ENCODE results near the gene SRC.

Gene SRC

DNA sequence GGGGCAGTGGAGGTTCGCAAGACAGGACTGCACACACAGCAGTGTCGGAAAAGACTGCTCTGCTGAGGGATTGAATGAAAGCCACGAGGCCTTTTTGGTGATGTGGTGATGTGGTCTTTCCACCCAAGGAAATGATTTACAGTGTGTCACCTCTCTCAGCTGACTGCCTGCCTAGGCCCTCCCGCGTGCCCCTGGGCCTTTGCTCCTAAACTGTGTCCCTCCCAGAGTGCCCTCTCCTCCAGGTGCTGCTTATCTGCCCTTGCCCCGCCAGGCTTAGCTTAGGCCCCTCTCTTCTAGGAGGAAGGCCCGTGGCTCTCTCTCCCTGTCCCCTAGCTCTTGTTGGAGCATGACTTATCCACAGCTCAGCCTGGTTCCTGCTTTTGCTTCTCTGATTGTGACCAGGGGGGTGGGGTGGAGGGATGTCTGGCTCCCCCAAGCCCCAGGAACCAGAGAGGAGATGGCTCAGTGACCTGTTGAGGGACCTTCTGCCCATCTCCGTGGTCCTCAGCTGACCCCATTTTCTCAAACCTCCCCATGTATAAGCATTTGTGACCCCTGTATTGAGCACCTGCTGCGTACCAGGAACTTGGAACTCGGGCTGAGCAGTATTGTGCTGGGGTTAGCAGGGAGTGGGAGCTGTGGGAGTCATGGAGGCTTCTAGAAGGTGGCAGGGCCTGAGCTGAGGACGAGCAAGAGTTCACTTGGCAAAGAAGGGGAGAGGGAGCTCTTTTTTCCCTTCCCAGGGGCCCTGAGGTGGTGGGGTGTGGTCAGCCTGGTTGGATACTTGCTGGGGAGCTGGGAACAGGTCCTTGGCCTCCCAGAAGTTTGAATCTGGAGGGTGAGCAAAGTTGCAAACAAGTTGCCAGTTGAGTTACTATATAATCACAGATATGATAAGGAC, 2.2 kb downstream of the SRC start:
- TF ChIP-seq GATA2 (IDR thresholded peaks at IDR 0.05; ENCODE audit: low read depth, low read length) (no peak), GATA3 (IDR thresholded peaks at IDR 0.05; ENCODE audit: low read depth, low read length) (no peak)

- TF ChIP-seq GATA2 (IDR thresholded peaks at IDR 0.05; ENCODE audit: low read depth, low read length) = no peak
- TF ChIP-seq GATA3 (IDR thresholded peaks at IDR 0.05; ENCODE audit: low read depth, low read length) = no peak
Observed at GRCh38 chr20:37348792-37349516, 3.0 kb downstream of the SRC start.

DNA sequence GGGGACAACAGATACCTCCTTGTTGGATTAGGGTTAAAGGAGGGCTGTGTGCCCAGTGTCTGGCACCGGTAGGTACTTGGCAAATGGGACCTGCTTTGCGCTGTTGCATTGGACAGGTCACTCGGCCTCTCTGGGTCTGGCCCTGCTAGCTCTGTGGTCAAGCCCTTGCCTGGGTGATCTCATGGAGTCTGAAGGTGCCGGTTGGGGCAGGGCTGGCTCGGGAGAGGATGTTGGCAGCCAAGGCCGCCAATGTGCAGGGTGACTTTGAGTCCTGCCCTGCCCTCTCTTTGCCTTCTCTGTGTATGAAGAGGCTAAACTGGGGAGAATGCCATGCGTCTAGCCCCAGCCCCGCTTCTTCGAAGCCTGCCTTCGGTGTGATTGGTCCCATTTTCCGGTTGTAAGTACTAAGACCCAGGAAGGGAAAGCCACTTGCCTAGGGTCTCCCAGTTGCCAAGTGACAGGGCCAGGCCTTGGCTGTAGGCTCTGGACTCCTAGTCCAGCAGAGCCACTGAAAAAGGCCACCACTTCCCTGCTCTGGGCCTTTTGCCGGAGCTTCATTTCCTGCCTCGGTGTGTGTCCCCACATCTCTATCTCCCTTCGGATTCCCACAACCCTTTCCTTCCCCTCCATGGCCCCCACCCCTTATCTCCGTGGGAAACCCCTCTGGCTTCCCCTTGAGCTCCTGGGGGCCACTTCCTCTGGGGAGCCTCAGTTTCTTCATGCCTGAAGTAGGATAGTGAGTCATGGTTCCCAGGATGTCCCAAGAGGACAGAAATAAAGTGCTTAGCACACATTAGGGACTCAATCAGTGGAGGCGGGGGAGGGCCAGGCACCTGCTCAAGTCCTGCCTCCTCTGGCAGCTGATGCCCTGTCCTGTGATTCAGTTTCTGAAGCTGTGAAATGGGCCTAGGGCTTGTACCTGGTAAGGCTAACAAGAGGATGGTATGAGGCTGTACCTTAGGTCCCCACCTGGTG, 3.9 kb downstream of the SRC start:
- no peak for TF ChIP-seq GATA3 (IDR thresholded peaks at IDR 0.05; ENCODE audit: low read depth, low read length)
- no peak for TF ChIP-seq GATA2 (IDR thresholded peaks at IDR 0.05; ENCODE audit: low read depth, low read length)

- TF ChIP-seq GATA2 (IDR thresholded peaks at IDR 0.05; ENCODE audit: low read depth, low read length) (no peak), GATA3 (IDR thresholded peaks at IDR 0.05; ENCODE audit: low read depth, low read length) (no peak)
Observed at GRCh38 chr20:37350649-37351574, 5.0 kb downstream of the SRC start.

GRCh38 chr20:37351689-37352607, 6.0 kb downstream of the SRC start:
- no peak for TF ChIP-seq GATA3 (IDR thresholded peaks at IDR 0.05; ENCODE audit: low read depth, low read length)
- no peak for TF ChIP-seq GATA2 (IDR thresholded peaks at IDR 0.05; ENCODE audit: low read depth, low read length)

GRCh38 chr20:37352608-37352980, 6.7 kb downstream of the SRC start:
- no peak for TF ChIP-seq GATA2 (IDR thresholded peaks at IDR 0.05; ENCODE audit: low read depth, low read length)
- no peak for TF ChIP-seq GATA3 (IDR thresholded peaks at IDR 0.05; ENCODE audit: low read depth, low read length)

GRCh38 chr20:37353285-37353849, 7.4 kb downstream of the SRC start:
- TF ChIP-seq GATA3 (IDR thresholded peaks at IDR 0.05; ENCODE audit: low read depth, low read length) = no peak
- TF ChIP-seq GATA2 (IDR thresholded peaks at IDR 0.05; ENCODE audit: low read depth, low read length) = no peak

GRCh38 chr20:37354210-37355195, 8.6 kb downstream of the SRC start:
- no peak for TF ChIP-seq GATA3 (IDR thresholded peaks at IDR 0.05; ENCODE audit: low read depth, low read length)
- TF ChIP-seq GATA2 (IDR thresholded peaks at IDR 0.05; ENCODE audit: low read depth, low read length) = no peak

GRCh38 chr20:37355252-37356180, 9.6 kb downstream of the SRC start:
- TF ChIP-seq GATA3 (IDR thresholded peaks at IDR 0.05; ENCODE audit: low read depth, low read length) (no peak), GATA2 (IDR thresholded peaks at IDR 0.05; ENCODE audit: low read depth, low read length) (no peak)

GRCh38 chr20:37356387-37356786, 10.4 kb downstream of the SRC start:
- TF ChIP-seq GATA2 (IDR thresholded peaks at IDR 0.05; ENCODE audit: low read depth, low read length) (no peak), GATA3 (IDR thresholded peaks at IDR 0.05; ENCODE audit: low read depth, low read length) (no peak)

Measured in SH-SY5Y (cell line).